Hepatic stellate cell (primary cell): ENCODE data around the gene PDILT.

Experiments used
- DNase-seq: peaks from one replicate; pipeline ENCODE4 v3.0.0; 2011; ENCODE audit warnings: low spot score

PDILT gene

DNA sequence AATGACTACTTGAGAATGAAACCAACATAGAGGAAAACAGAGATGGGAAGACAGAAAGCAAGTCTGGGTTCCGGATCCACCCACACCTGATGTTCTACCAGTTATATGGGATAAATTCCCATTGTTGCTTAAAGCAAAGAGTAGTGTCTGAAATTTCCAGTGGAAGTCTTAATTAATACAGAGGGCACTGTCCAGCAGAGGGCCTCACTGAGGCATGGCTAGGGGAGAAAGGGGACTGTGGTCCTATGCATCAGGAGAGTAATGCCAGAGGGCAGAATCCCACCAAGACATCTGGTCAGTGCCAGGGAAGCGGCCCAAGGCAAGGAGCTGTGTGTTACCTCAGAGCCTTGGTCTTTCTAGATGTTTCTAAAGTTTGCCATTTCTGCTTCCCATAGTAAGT is 44.5 kb downstream of the PDILT start:
- DNase-seq, result no peak

DNA sequence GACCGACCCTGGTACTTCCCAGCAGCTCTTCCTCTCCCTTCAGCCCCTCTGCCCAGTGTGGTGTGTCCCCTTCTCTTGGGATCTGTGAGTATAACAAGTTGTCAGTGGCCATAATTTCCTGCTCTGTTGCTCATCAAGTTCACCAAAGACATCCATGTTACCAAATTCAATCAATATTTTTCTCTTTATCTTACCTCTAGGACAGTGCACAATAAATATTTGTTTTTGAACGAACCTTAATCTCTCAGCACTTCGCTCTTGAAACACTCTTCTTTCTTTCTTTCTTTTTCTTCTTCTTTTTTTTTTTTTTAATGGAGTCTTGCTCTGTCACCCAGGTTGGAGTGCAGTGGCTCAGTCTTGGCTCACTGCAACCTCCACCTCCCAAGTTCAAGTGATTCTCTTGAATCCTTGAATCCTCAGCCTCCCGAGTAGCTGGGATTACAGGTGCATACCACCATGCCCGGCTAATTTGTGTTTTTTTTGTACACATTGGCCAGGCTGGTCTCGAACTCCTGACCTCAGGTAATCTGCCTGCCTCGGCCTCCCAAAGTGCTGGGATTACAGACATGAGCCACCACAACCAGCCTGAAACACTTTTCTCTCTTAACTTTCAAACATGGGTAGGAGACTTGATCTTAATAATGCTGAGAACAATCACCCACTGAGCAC is 49.3 kb downstream of the PDILT start:
- DNase-seq, result no peak

- no peak for DNase-seq
Observed at GRCh38 chr16:20353379-20353778, 51.2 kb downstream of the PDILT start.

DNA sequence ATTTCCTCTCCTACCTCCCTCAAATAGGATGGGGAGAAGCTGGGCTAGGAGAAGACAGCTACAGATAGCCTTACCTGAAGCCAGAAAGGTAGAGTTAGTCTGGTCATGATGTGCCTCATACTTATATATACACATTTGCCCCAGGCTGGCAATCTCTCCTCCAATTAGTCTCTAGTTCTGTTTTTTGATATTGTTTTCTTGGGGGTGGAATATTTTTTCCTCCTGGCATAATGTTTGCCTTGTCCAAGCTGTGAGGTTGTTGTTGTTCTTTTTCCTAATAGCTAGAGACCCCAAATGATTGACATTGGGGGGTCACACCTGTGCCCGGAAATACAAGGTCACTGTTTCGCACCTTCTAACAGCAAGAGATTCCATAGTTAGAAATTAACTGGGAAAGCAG is 51.9 kb downstream of the PDILT start, which contains the start of gene UMOD:
Gene UMOD (minus strand): TSS at position 101 of the 400 bp plus-strand sequence. CDS start 1,978 bp downstream, outside the sequence.
- DNase-seq, result no peak

DNA sequence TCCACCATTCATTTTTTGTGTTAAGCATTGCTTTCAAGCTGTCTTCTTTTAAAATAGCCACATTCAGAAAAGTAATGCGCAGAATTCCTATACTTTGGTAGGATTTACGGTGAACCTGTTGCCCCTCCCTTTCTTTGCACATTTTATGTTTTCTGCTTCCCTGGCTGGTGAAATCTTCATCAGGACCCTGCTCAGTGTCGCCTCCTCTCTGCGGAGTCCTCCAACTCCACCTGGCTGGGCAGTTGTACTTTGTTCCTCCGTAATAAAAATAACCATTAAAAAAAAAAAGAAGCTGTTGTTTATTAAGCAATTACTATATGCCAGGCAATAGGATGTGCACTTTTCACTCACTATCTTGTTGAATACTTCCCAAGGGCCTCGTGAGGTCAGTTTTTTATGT is 54.9 kb downstream of the PDILT start:
- DNase-seq, result no peak

GRCh38 chr16:20348365-20349185 is 56.0 kb downstream of the PDILT start:
- DNase-seq, result no peak

GRCh38 chr16:20347666-20348364 is 56.7 kb downstream of the PDILT start:
- no peak for DNase-seq

- no peak for DNase-seq
Observed at GRCh38 chr16:20344611-20345010, 59.9 kb downstream of the PDILT start.

DNA sequence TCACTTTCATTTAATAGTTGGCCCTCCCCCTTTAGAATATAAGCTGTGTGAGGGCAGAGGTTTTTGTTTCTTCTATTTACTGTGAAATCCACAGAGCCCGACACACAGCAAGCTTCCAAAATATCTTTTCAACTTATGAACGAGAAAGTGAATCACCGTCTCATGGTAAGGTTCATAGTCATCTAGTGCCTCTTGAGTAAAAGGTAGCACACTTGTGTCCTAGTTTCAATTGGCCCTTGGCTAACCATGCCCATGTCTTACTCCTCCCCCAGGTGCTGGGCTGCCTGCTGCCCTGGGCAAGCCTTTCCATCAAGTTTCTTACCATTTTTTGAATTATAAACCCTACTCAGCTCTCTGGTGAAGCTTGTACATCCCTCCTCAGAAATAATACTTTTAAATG is 64.8 kb downstream of the PDILT start:
- no peak for DNase-seq

GRCh38 chr16:20336955-20337354 is 67.6 kb downstream of the PDILT start:
- DNase-seq, result no peak

DNA sequence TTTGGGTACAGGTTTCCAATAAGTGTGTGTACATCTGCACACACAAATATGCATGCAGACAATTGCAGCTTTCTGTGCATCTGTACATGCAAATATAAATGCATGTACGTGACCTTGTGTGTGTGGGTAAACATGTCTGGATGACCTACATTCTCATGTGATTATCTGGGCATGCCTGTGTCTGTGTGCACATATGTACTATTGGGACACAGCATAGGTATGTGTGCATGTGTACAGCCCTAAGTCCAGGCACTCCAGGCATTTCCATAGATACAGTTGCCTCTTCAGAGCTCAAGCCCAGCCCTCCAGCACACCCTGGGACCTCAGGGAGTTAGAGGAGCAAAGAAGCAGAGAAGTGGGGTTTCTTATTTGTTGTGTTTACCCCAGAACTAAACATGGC is 70.1 kb downstream of the PDILT start:
- DNase-seq, result no peak

- no peak for DNase-seq
Observed at GRCh38 chr16:20333120-20333519, 71.4 kb downstream of the PDILT start.

DNA sequence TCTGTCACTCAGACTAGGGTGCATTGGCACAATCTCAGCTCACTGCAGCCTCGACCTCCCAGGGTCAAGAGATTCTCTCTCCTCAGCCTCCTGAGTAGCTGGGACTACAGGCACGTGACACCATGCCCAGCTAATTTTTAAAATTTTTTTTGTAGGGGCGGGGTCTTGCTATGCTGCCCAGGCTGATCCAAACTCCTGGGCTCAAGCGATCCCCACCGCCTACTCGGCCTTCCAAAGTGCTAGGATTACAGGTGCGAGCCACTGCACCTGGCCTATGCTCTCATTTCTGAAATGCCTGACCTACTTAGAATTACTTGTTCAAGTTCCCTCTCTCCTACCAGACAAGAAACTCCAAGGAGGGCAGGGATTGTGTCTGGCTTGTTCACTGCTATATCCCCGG is 72.1 kb downstream of the PDILT start:
- no peak for DNase-seq

- no peak for DNase-seq
Observed at GRCh38 chr16:20331635-20332034, 72.9 kb downstream of the PDILT start.

DNA sequence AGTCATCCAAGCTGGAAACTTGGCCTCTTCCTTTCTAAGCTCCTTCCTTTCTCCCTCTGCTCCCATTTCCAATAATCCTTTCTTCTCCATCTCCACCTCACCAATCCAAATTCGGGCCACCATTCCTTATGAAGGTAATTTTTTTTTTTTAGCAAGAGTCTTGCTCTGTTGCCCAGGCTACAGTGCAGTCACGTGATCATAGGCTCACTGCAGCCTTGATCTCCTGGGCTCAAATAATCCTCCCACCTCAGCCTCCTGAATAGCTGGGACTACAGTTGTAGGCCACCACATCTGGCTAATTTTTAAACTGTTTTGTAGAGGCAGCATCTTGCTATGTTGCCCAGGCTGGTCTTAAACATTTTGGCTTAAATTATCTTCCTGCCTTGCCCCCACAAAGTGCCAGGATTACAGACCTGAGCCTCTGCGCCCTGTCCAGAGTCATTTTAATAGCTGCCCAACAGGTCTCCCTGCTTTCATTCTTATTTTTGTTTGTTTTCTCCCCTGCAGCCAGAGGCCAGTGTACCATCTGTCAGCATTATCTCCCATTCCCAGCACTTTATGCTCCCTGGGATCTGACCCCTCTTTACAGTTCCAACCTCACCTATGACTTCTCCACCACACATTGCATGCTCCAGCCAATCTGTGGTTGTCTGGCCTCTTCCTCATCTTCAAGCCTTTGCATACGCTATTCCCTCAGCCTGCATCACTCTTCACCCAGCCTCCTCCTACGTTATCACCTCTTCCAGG is 75.0 kb downstream of the PDILT start:
- DNase-seq, result no peak

GRCh38 chr16:20327444-20328041 is 77.0 kb downstream of the PDILT start, which contains the start of gene GP2:
Gene GP2, minus strand, starts transcription at chr16:20327513. Its CDS starts 1,082 bp downstream, at chr16:20326431.
- no peak for DNase-seq

DNA sequence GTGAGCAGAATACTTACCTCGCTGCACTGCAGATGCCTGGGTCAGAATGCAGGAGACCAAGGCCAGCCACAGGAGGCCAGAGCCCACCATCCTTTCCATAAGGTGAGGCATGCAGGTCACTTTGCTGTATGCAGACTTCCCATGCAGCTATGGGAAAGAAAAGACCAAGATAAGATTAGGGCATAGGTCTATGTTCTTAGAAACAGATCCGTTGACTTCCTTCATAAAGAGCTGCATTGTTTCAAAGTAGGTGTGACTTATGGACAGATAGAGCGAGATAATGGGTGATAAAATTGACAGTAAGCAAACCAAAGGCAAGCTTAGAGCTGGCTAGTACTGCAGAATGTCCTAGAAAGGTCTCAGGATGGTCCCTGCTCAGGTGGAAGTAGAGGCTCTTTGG is 78.2 kb downstream of the PDILT start:
- DNase-seq, result no peak

GRCh38 chr16:20325005-20325404 is 79.5 kb downstream of the PDILT start:
- no peak for DNase-seq

DNA sequence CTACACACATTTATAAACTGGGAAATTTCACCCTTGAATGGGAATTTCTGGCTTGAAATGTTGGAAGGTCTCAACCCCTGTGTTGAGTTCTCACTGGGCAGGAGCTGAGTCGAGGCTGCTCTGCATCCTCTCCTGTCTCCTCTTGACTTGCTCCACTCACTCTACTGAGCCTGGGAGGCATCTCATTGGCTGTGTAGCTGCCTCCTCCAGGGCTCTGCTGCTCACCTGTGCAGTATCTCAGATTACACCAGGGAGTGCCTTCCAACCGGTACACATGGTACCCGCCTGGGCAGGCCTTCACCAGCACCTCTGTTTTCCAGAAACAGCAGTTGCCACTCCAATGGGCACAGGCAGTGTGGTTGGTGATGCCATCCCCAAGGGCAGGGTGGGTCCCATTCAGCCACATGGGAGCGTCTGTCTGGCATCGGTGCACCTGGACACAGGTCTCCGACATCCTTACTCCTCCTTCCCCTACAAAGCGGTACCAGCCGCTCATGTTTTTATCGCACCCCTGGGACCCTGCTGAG is 80.9 kb downstream of the PDILT start:
- no peak for DNase-seq

GRCh38 chr16:20322696-20323095 is 81.8 kb downstream of the PDILT start:
- DNase-seq, result no peak

DNA sequence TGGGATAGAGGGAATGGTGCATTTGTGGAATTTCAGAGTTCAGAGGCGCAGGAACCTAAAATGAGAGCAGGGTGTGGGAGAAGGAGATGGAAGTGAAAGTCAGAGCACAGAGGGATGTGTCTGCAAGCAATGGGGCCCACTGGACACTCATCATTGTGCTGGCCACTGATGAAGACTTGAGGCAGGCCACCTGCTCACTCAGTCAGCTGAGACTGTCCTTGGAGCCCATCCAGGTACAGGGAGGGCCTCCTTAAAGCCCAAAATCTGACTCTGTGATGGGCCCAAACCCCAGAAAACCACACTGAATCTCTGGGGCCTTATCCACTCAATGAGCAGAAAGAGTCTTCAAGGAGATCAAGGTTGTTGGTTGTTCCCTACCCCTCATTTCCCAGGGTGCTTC is 82.9 kb downstream of the PDILT start:
- DNase-seq, result no peak
